ENCODE data around the gene MBD6. TPM values are rescaled to one million over a fixed set of nuclear protein-coding genes. Genes with fewer than 3 reads are reported as not detected.

The MBD6 gene
- total and polyA plus RNA-seq, 2 of the 8 experiments (the other 6 are each of a cell fraction or from before 2014, with no cell fraction given), result 3.9 to 32.3 TPM

DNA sequence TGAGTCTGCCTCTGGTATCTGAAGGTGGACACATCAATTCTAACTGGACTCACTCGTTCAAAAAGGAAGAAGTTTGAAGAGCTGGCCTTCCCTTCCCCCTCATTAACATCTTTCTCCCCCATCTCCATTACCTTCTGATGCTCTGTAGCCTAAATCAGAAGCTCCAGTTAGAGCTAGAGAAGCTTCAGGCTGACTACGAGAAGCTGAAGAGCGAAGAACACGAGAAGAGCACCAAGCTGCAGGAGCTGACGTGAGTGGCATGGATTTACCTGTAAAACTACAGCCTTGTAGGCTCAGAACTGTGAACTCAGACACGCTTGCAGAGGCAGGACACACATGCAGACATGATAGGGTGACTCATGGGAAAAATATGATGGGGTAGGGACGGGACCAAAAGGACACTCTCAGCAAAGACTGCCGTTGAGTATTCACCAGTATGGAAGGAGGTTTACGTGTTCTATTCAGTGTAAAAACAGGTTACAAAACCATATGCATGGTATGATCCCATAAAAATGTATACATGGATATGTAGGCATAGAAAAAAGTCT lies 54.1 kb downstream of the MBD6 start:
- DNase-seq (ENCODE audit: low read depth in 1 of 2, low spot score in 2 of 2), result no peak
- H3K4me3 ChIP-seq (ENCODE audit: extremely low read depth in 1 of 4, insufficient read depth in 2 of 4, low read depth in 3 of 4, low read length in 4 of 4), result no peak overlapping the region
- no peaks in the 10 kb centered on the region for H3K79me2 ChIP-seq (ENCODE audit: control insufficient read depth in 1 of 2, insufficient read depth in 2 of 2, low read length in 2 of 2)
- H4K8ac ChIP-seq (ENCODE audit: extremely low read depth, insufficient read depth, low read length), result no peak overlapping the region
- no peaks in the 10 kb centered on the region for H3K27me3 ChIP-seq (replicated peaks in 1 of 4; ENCODE audit: control insufficient read depth in 3 of 4, extremely low read depth in 1 of 4, insufficient read depth in 3 of 4, low read length in 3 of 4)
- H3K36me3 ChIP-seq (ENCODE audit: control insufficient read depth in 2 of 4, insufficient read depth in 4 of 4, low read length in 3 of 4), result peaks cover 28 to 72% (median 54%) of the 10 kb centered on the region in 4 experiments
- H2BK20ac ChIP-seq (ENCODE audit: low read length), result no peak overlapping the region
- no peak for FAIRE-seq
- no peaks in the 10 kb centered on the region for H3K4me1 ChIP-seq (replicated peaks in 1 of 4; ENCODE audit: control insufficient read depth in 3 of 4, insufficient read depth in 4 of 4, low read length in 3 of 4)
- H2AFZ ChIP-seq (ENCODE audit: low read length), result no peak overlapping the region
- no peak overlapping the region for H2AK5ac ChIP-seq (ENCODE audit: low read depth, low read length)
- H4K5ac ChIP-seq (ENCODE audit: insufficient read length, low read depth, low read length), result no peak overlapping the region
- H3K9me3 ChIP-seq (ENCODE audit: insufficient read depth in 2 of 2, low read depth in 1 of 2, low read length in 1 of 2), result no peaks in the 10 kb centered on the region
- H3K14ac ChIP-seq (ENCODE audit: insufficient read length), result no peak overlapping the region
- WGBS, 2 experiments (ENCODE audit: extremely low coverage in 1 of 2, insufficient coverage in 1 of 2, insufficient read length in 1 of 2, insufficient replicate concordance in 2 of 2, low coverage in 1 of 2, low lambda C conversion rate in 2 of 2, missing lambda C conversion rate in 1 of 2), result 87% methylated on average over 9 of the region's 9 CpGs; no CpG with 5 or more reads in 1 of the 2 experiments
- peaks cover 0 to 7% of the 10 kb centered on the region in 2 experiments for H4K20me1 ChIP-seq (replicated peaks in 1 of 2; ENCODE audit: control insufficient read depth in 1 of 2, insufficient read depth in 2 of 2, low read length in 2 of 2)
- H3K4ac ChIP-seq (replicated peaks; ENCODE audit: insufficient read length, low read depth, low read length), result no peak overlapping the region
- no peak overlapping the region for H3K18ac ChIP-seq (ENCODE audit: extremely low read depth, low read length)
- H3K23ac ChIP-seq (ENCODE audit: insufficient read length), result no peak overlapping the region
- no peak overlapping the region for H3K9ac ChIP-seq (replicated peaks in 1 of 4; ENCODE audit: extremely low read depth in 1 of 4, low read depth in 3 of 4, low read length in 3 of 4)
- H3K23me2 ChIP-seq (ENCODE audit: low read depth, low read length), result no peaks in the 10 kb centered on the region
- ChIA-PET POLR2A (ENCODE audit: partially characterized antibody) (interaction anchor here (0.6 to 1.6 kb wide), 5 partner anchors 13 to 274 kb away, joined by 3 to 4 read pairs (median 3); partner anchors contain the start of gene DDIT3), CTCF (ENCODE audit: partially characterized antibody) (interaction anchor here (1.1 to 5.0 kb wide), 3 partner anchors 34 to 56 kb away, joined by 3 to 28 read pairs (median 5); partner anchors contain the start of genes ARHGEF25 and B4GALNT1)
- no peaks in the 10 kb centered on the region for H3K79me1 ChIP-seq (ENCODE audit: low read depth, low read length)
- H2BK5ac ChIP-seq (ENCODE audit: low read depth, low read length), result no peak overlapping the region
- no peak overlapping the region for H3K4me2 ChIP-seq (ENCODE audit: insufficient read depth in 1 of 2, low read depth in 2 of 2, low read length in 2 of 2)
- H3K56ac ChIP-seq (replicated peaks; ENCODE audit: insufficient read length, low read depth, low read length), result no peak overlapping the region
- no peak overlapping the region for H2BK15ac ChIP-seq (ENCODE audit: low read length)
- H4K91ac ChIP-seq (replicated peaks; ENCODE audit: insufficient read length, low read length), result no peak overlapping the region
- H3K27ac ChIP-seq (ENCODE audit: low read depth, low read length), result no peak overlapping the region
- no peak overlapping the region for H2BK12ac ChIP-seq (ENCODE audit: low read depth, low read length)
- no peak overlapping the region for H2BK120ac ChIP-seq (replicated peaks; ENCODE audit: low read depth, low read length)
- no peak for TF ChIP-seq RFX5 (IDR thresholded peaks at IDR 0.05; ENCODE audit: borderline replicate concordance, low read depth, low read length)
- no peak for TF ChIP-seq CTCF (IDR thresholded peaks at IDR 0.05; ENCODE audit: control extremely low read depth in 1 of 3, insufficient read depth in 1 of 3, low read depth in 1 of 3, low read length in 3 of 3)
- TF ChIP-seq POLR2AphosphoS5 (IDR thresholded peaks at IDR 0.05; ENCODE audit: low read depth, low read length), result no peak
- TF ChIP-seq SUZ12 (IDR thresholded peaks at IDR 0.05; ENCODE audit: low read length), result no peak
- TF ChIP-seq CHD2 (IDR thresholded peaks at IDR 0.05; ENCODE audit: low read length), result no peak
- no peak for TF ChIP-seq CHD1 (IDR thresholded peaks at IDR 0.05; ENCODE audit: low read depth, low read length)
- TF ChIP-seq POLR2A (IDR thresholded peaks at IDR 0.05; ENCODE audit: control extremely low read depth in 1 of 2, low read depth in 2 of 2, low read length in 2 of 2), result no peak
- no peak for TF ChIP-seq EZH2 (IDR thresholded peaks at IDR 0.05; ENCODE audit: low read depth, low read length, severe bottlenecking)
- TF ChIP-seq GABPA (IDR thresholded peaks at IDR 0.05; ENCODE audit: borderline replicate concordance, insufficient read depth, low read length), result no peak
- no peak for TF ChIP-seq EGR1 (IDR thresholded peaks at IDR 0.05; ENCODE audit: borderline replicate concordance, low read depth, low read length)
- no peak for TF ChIP-seq HDAC2 (IDR thresholded peaks at IDR 0.05; ENCODE audit: borderline replicate concordance in 1 of 2, low read depth in 2 of 2, low read length in 2 of 2)

Data from H1 (cell line).